ENCODE data around the gene STKLD1.

Gene STKLD1

DNA sequence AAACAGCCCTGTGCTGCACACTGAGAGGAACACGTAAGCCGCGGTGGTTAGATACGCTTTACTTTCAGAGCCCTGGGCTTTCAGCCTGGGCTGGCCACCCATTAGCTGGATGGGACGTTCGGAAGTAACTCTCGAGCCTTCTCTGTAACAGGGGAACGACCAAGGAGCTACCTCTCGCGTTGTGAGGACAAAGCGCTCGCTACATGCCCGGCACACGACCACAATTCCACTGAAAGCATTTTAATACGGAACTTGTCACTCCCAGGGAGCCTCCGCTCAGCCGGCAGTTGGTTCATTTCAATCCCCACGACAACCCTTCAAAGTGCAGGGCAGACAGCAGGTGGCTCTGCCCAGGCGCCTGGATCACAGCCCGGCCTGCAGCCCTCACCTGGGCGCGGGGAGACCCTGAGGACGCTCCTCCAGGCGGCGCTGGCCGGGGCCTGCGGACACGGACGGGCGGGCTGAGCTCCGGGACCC is 20.2 kb upstream of the STKLD1 start:
- Histone ChIP-seq H3K9ac (no peak overlapping the region), H3K4me2 (ENCODE audit: low read length) (peak overlapping the region; percentile 88), H3K9me3 (ENCODE audit: control insufficient read depth, low read length) (no peaks in the 10 kb centered on the region), H3K79me2 (no peaks in the 10 kb centered on the region), H3K36me3 (ENCODE audit: control insufficient read depth, insufficient read depth, low read length) (no peaks in the 10 kb centered on the region), H2AFZ (no peak overlapping the region), H3K4me3 (ENCODE audit: low read depth, low read length) (peak overlapping the region; percentile 74), H3K27ac (no peak overlapping the region), H3K4me1 (peaks cover 3% of the 10 kb centered on the region), H3K27me3 (ENCODE audit: control insufficient read depth, insufficient read depth, low read length) (no peaks in the 10 kb centered on the region)
- TF ChIP-seq, protein P1, sequence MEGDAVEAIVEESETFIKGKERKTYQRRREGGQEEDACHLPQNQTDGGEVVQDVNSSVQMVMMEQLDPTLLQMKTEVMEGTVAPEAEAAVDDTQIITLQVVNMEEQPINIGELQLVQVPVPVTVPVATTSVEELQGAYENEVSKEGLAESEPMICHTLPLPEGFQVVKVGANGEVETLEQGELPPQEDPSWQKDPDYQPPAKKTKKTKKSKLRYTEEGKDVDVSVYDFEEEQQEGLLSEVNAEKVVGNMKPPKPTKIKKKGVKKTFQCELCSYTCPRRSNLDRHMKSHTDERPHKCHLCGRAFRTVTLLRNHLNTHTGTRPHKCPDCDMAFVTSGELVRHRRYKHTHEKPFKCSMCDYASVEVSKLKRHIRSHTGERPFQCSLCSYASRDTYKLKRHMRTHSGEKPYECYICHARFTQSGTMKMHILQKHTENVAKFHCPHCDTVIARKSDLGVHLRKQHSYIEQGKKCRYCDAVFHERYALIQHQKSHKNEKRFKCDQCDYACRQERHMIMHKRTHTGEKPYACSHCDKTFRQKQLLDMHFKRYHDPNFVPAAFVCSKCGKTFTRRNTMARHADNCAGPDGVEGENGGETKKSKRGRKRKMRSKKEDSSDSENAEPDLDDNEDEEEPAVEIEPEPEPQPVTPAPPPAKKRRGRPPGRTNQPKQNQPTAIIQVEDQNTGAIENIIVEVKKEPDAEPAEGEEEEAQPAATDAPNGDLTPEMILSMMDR (IDR thresholded peaks at IDR 0.05): no peak

DNA sequence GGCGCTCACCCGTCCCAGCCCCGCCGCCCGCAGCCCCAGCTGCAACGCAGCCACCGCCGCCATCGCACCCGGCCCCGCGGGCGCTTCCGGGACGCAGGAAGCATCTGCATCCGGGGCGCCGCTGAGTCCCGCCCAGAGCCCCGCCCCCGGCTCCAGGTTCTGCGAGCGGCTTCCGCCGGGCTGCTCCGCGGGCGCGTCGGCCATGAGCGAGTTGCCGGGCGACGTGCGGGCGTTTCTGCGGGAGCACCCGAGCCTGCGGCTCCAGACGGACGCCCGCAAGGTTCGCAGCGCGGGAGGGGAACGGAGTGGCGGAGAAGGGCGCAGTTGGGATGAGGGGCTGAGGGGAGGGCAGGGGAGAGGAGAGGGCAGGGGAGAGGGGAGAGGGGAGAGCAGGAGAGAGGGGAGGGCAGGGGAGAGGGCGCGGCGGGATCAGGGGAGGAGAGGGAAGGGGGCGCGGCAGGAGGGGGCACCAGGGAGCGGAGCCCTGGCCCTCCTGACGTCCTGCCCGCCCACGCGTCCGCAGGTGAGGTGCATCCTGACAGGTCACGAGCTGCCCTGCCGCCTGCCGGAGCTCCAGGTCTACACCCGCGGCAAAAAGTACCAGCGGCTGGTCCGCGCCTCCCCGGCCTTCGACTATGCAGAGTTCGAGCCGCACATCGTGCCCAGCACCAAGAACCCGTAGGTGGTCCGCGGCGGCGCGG is 19.6 kb upstream of the STKLD1 start, which contains the start of the genes SURF1 and SURF2:
Gene SURF1, minus strand, starts transcription at position 97 of the 701 bp plus-strand sequence. Its CDS starts 34 bp downstream, at position 63.
Gene SURF2, plus strand, starts transcription at position 160 of the 701 bp plus-strand sequence. Its CDS starts 43 bp downstream, at position 203.
- Histone ChIP-seq H3K4me1 (peaks cover 3% of the 10 kb centered on the region), H3K4me3 (ENCODE audit: low read depth, low read length) (peak within 1 kb of the TSS; percentile 74), H3K79me2 (no peaks in the 10 kb centered on the region), H3K4me2 (ENCODE audit: low read length) (peak within 1 kb of the TSS; percentile 88), H3K36me3 (ENCODE audit: control insufficient read depth, insufficient read depth, low read length) (no peaks in the 10 kb centered on the region), H3K9me3 (ENCODE audit: control insufficient read depth, low read length) (no peaks in the 10 kb centered on the region), H2AFZ (peak within 1 kb of the TSS; percentile 79), H3K27ac (peak within 1 kb of the TSS; percentile 44), H3K27me3 (ENCODE audit: control insufficient read depth, insufficient read depth, low read length) (no peaks in the 10 kb centered on the region), H3K9ac (no peak within 1 kb of the TSS)
- TF ChIP-seq, protein P1 (IDR thresholded peaks at IDR 0.05): peak; percentile 5

DNA sequence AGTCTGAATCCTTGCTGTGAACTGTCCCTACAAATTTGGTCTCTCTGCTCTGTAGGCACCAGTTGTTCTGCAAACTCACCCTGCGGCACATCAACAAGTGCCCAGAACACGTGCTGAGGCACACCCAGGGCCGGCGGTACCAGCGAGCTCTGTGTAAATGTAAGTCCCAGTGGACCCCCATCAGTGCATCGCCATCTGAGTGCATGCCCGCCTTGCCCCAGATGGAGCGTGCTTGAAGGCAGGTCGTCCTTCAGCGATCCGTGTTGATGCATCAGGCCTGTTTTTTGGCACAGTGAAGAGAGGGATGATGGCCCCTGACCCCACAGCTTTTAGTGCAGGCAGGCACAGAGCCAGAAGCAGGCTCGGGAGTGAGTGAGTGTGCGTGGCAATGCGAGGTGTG is 18.5 kb upstream of the STKLD1 start:
- Histone ChIP-seq H3K9ac (no peak overlapping the region), H3K4me2 (ENCODE audit: low read length) (no peak overlapping the region)

DNA sequence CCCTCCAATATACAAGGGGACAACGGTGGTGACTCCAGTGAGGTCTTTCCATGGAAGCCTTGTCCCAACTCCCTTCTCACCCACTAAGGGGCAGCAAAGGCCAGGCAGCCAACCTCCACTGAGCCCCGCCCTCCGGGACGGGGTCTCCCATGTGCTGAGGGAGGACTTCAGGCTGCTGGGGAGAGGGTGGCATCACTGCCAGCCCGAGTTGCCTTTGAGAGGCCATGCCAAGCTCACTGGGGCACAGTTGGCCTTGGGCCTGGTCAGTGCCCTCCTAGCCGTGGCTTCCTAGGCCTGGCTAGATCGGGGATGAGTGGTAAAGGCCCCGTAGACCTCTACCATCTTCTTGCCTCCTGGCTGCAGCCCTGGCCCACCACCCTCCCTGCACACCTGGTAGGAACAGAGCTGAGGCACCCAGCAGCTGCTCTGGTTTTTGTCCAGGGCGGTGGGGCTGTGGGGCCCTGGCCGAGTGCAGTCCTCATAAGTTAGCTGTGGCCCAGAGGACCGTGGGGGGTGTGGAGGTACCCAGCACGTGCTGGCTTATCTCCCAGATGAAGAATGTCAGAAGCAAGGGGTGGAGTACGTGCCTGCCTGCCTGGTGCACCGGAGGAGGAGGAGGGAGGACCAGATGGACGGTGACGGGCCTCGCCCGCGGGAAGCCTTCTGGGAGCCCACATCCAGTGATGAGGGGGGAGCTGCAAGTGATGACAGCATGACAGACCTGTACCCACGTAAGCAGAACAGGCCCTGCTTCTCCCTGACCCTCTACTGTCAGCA is 16.6 kb upstream of the STKLD1 start:
- no peaks in the 10 kb centered on the region for H3K36me3 ChIP-seq (ENCODE audit: control insufficient read depth, insufficient read depth, low read length)

More for the DNA sequence above, 18.5 kb upstream of the STKLD1 start:
- H3K9me3 ChIP-seq (ENCODE audit: control insufficient read depth, low read length): no peaks in the 10 kb centered on the region
- no peaks in the 10 kb centered on the region for H3K27me3 ChIP-seq (ENCODE audit: control insufficient read depth, insufficient read depth, low read length)
- H3K36me3 ChIP-seq (ENCODE audit: control insufficient read depth, insufficient read depth, low read length): no peaks in the 10 kb centered on the region
- H3K4me1 ChIP-seq: peaks cover 3% of the 10 kb centered on the region
- H3K79me2 ChIP-seq: no peaks in the 10 kb centered on the region
- no peak overlapping the region for H2AFZ ChIP-seq
- TF ChIP-seq, protein P1 (IDR thresholded peaks at IDR 0.05): no peak
- H3K27ac ChIP-seq: no peak overlapping the region
- no peak overlapping the region for H3K4me3 ChIP-seq (ENCODE audit: low read depth, low read length)

More for the DNA sequence above, 16.6 kb upstream of the STKLD1 start:
- no peaks in the 10 kb centered on the region for H3K9me3 ChIP-seq (ENCODE audit: control insufficient read depth, low read length)
- H3K27ac ChIP-seq: no peak overlapping the region
- H3K4me2 ChIP-seq (ENCODE audit: low read length): no peak overlapping the region
- H3K4me1 ChIP-seq: peaks cover 3% of the 10 kb centered on the region
- no peaks in the 10 kb centered on the region for H3K27me3 ChIP-seq (ENCODE audit: control insufficient read depth, insufficient read depth, low read length)
- TF ChIP-seq, protein P1 (IDR thresholded peaks at IDR 0.05): peak; percentile 16
- no peak overlapping the region for H3K9ac ChIP-seq
- no peak overlapping the region for H3K4me3 ChIP-seq (ENCODE audit: low read depth, low read length)
- no peaks in the 10 kb centered on the region for H3K79me2 ChIP-seq
- no peak overlapping the region for H2AFZ ChIP-seq
